DOHH2 (cell line): ENCODE results near the gene NFX1.

Source experiments
- H3F3A ChIP-seq: fragments of 200-600 bp; sonication (generic), shearing (Covaris generic); 2 replicates; pipeline ENCODE4 v1.6.0; 2016; ENCODE audit warnings: antibody characterized with exemption, mild to moderate bottlenecking; ENCODE audit not compliant: control insufficient read depth, insufficient read depth
- H3K27ac ChIP-seq: fragments of 200-600 bp; sonication (generic); 2 replicates; pipeline ENCODE4 v1.5.1; 2014; ENCODE audit warnings: low read depth, mild to moderate bottlenecking, low read length, moderate library complexity
- H3K27me3 ChIP-seq: fragments of 200-600 bp; sonication (generic); 2 replicates; pipeline ENCODE4 v1.6.1; 2014; ENCODE audit warnings: mild to moderate bottlenecking, low read length, mixed read lengths; ENCODE audit not compliant: control insufficient read depth
- H3K36me3 ChIP-seq: fragments of 200-600 bp; sonication (generic); 2 replicates; pipeline ENCODE4 v1.6.1; 2014; ENCODE audit warnings: mild to moderate bottlenecking, low read length, moderate library complexity, mixed read lengths; ENCODE audit not compliant: control insufficient read depth
- H3K4me1 ChIP-seq: fragments of 200-600 bp; sonication (generic); 2 replicates; pipeline ENCODE4 v1.6.1; 2014; ENCODE audit warnings: mild to moderate bottlenecking, low read length, mixed read lengths; ENCODE audit not compliant: control insufficient read depth
- H3K4me2 ChIP-seq: fragments of 200-600 bp; sonication (generic); 2 replicates; pipeline ENCODE4 v1.6.0; 2014; ENCODE audit warnings: mild to moderate bottlenecking, low read length, moderate library complexity
- H3K4me3 ChIP-seq: fragments of 200-600 bp; sonication (generic); 2 replicates; pipeline ENCODE4 v1.5.1; 2014; ENCODE audit warnings: mild to moderate bottlenecking, low read length, mixed read lengths
- H3K79me2 ChIP-seq: fragments of 200-600 bp; sonication (generic); 2 replicates; pipeline ENCODE4 v1.6.1; 2014; ENCODE audit warnings: mild to moderate bottlenecking, low read length, mixed read lengths; ENCODE audit not compliant: control insufficient read depth
- H3K9me2 ChIP-seq: fragments of 200-600 bp; sonication (generic); replicated peaks from 2 replicates; pipeline ENCODE4 v1.6.1; 2014; ENCODE audit warnings: mild to moderate bottlenecking, low read length, mixed read lengths; ENCODE audit not compliant: control insufficient read depth
- H3K9me3 ChIP-seq: fragments of 200-600 bp; sonication (generic); 2 replicates; pipeline ENCODE4 v1.6.1; 2014; ENCODE audit warnings: antibody characterized with exemption, low read length, mixed read lengths; ENCODE audit not compliant: control insufficient read depth, insufficient read depth
- H4K20me1 ChIP-seq: fragments of 200-600 bp; sonication (generic); 2 replicates; pipeline ENCODE4 v1.6.0; 2014; ENCODE audit warnings: low read depth, mild to moderate bottlenecking, antibody characterized with exemption, low read length, moderate library complexity; ENCODE audit not compliant: control insufficient read depth, insufficient read depth
- EZH2phosphoT487 ChIP-seq: fragments of 200-600 bp; sonication (generic); IDR thresholded peaks from 2 replicates; pipeline ENCODE4 v1.6.1; 2017; ENCODE audit warnings: borderline replicate concordance, mild to moderate bottlenecking, antibody characterized with exemption, low read length, moderate library complexity, mixed read lengths
- TF ChIP-seq, protein P1 (sequence below): fragments of 200-600 bp; sonication (generic); IDR thresholded peaks from one replicate; pipeline ENCODE4 v1.5.1; 2014; ENCODE audit warnings: antibody characterized with exemption, mild to moderate bottlenecking, low read depth, low read length; ENCODE audit not compliant: poor library complexity, severe bottlenecking

NFX1 gene

GRCh38 chr9:33254211-33254610 lies 36.1 kb upstream of the NFX1 start:
- H4K20me1 ChIP-seq = no peaks in the 10 kb centered on the region
- peaks cover 7% of the 10 kb centered on the region for H3K79me2 ChIP-seq
- no peaks in the 10 kb centered on the region for H3K9me3 ChIP-seq
- H3K36me3 ChIP-seq = peaks cover 65% of the 10 kb centered on the region
- H3K27me3 ChIP-seq = no peaks in the 10 kb centered on the region
- 0 out of 2 replicates have a peak, but pooled peaks cover 6% of the 10 kb centered on the region for H3F3A ChIP-seq
- TF ChIP-seq EZH2phosphoT487 = no peak
- TF ChIP-seq, protein P1, sequence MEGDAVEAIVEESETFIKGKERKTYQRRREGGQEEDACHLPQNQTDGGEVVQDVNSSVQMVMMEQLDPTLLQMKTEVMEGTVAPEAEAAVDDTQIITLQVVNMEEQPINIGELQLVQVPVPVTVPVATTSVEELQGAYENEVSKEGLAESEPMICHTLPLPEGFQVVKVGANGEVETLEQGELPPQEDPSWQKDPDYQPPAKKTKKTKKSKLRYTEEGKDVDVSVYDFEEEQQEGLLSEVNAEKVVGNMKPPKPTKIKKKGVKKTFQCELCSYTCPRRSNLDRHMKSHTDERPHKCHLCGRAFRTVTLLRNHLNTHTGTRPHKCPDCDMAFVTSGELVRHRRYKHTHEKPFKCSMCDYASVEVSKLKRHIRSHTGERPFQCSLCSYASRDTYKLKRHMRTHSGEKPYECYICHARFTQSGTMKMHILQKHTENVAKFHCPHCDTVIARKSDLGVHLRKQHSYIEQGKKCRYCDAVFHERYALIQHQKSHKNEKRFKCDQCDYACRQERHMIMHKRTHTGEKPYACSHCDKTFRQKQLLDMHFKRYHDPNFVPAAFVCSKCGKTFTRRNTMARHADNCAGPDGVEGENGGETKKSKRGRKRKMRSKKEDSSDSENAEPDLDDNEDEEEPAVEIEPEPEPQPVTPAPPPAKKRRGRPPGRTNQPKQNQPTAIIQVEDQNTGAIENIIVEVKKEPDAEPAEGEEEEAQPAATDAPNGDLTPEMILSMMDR = no peak
- no peaks in the 10 kb centered on the region for H3K9me2 ChIP-seq
- peaks cover 14% of the 10 kb centered on the region for H3K4me1 ChIP-seq
- H3K4me3 ChIP-seq = no peak overlapping the region
- H3K27ac ChIP-seq = no peak overlapping the region
- no peak overlapping the region for H3K4me2 ChIP-seq

- Histone ChIP-seq H4K20me1 (no peaks in the 10 kb centered on the region), H3F3A (0 out of 2 replicates have a peak, but pooled peaks cover 6% of the 10 kb centered on the region), H3K4me1 (peaks cover 6% of the 10 kb centered on the region), H3K79me2 (peaks cover 14% of the 10 kb centered on the region), H3K36me3 (peaks cover 70% of the 10 kb centered on the region), H3K9me2 (no peaks in the 10 kb centered on the region), H3K4me2 (no peak overlapping the region), H3K4me3 (no peak overlapping the region), H3K27ac (no peak overlapping the region), H3K27me3 (no peaks in the 10 kb centered on the region), H3K9me3 (no peaks in the 10 kb centered on the region)
- TF ChIP-seq, protein P1 = no peak
- TF ChIP-seq EZH2phosphoT487 = no peak
Observed at GRCh38 chr9:33255014-33255413, 35.3 kb upstream of the NFX1 start.

DNA sequence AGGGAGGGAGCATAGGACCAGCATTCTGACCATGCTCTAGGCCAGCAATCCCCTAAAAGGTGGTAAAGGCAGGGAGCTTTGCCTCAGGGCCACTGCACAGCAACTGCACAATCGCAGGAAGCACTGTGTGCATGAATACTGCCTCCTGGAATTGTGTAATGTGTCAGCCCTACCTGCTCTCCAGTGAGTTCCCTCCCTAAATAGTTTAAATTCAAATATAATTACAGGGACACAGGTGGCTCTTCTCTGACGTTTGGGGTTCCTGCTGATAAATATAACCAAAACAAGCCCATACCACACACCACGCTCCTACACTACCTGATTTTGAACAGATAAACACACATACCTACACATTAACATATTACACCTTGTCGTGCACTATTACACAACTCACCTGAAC lies 34.8 kb upstream of the NFX1 start:
- H3K4me3 ChIP-seq = no peak overlapping the region
- no peak overlapping the region for H3K27ac ChIP-seq
- H4K20me1 ChIP-seq = no peaks in the 10 kb centered on the region
- H3K27me3 ChIP-seq = no peaks in the 10 kb centered on the region
- H3K4me1 ChIP-seq = peaks cover 2% of the 10 kb centered on the region; the same call in 1 of the 2 replicates
- H3K36me3 ChIP-seq = peaks cover 75% of the 10 kb centered on the region
- TF ChIP-seq EZH2phosphoT487 = no peak
- TF ChIP-seq, protein P1 = no peak
- H3K4me2 ChIP-seq = no peak overlapping the region
- H3K9me3 ChIP-seq = no peaks in the 10 kb centered on the region
- H3K79me2 ChIP-seq = peaks cover 18% of the 10 kb centered on the region
- H3F3A ChIP-seq = 0 out of 2 replicates have a peak, but pooled peaks cover 6% of the 10 kb centered on the region
- no peaks in the 10 kb centered on the region for H3K9me2 ChIP-seq
